NCI-H1930 (cell line): ENCODE results near the gene NDUFB8.

Experiments used
- DNase-seq, 2 experiments: peaks; one replicate each; lab custom pipeline; 2025; lab: John Stamatoyannopoulos, UW

NDUFB8 gene

GRCh38 chr10:100537475-100537874 lies 7.8 kb upstream of the NDUFB8 start:
- DNase-seq, result no peak

- peak; percentile 83 to 86 for DNase-seq
These were observed 6.2 kb upstream of the NDUFB8 start, which contains the start of gene HIF1AN for GRCh38 chr10:100535715-100536353. TSS of gene HIF1AN (plus strand) at chr10:100535943. CDS start at chr10:100535959, 16 bp downstream.

DNA sequence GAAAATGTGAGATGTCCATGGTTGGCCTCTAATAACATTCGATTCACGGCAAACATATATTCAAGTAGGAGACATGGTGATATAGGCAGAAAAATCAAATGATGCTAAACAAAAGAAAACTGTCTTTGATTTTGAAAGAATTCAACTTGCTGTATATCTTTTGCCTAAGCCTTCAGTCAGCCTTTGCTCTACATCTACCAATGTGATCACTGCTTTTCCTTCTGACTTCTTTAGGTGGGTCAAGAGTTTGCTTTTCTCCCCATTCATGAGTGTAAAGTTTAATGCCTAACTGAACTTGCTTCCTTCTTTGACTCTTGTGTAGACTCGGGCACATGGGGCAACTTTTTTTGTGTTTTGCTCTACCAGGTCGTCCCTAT lies 5.7 kb upstream of the NDUFB8 start:
- no peak for DNase-seq

GRCh38 chr10:100534726-100535125 lies 5.1 kb upstream of the NDUFB8 start:
- no peak for DNase-seq

- DNase-seq, result no peak
These were observed 2.1 kb upstream of the NDUFB8 start for GRCh38 chr10:100531761-100532160.

GRCh38 chr10:100528921-100529474 lies 673 bp downstream of the NDUFB8 start:
- no peak for DNase-seq

DNA sequence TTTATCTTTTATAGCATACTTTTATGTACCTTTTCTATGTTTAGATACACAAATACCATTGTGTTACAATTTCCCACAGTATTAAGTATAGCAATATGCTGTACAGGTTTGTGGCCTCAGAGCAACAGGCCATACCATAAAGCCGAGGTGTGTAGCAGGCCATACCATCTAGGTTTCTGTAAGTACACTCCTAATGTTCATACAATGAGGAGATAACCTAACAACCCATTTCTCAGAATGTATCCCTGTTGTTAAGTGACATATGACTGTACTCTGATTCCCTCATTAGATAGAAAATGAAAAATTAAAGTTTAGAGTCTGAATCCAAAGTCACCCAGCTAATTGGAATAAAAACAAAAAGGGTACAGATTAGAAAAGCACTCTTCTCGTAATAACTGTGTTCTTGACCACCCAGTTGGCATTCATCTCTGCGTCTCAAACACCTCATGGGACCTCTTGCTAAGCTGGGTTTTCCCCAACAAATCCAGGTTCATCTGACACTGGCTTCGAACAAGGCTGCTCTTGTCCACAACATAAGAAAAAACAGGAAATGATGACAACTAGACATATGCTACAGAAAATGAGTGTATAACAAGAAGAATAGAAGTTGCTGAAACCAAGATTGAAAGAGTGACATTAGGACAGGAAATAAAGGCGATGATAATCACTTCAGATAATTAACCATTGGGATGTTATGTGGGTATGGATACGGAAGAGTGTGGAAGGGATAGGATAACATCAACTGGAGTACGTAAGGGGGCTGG lies 1.4 kb downstream of the NDUFB8 start:
- DNase-seq, result no peak

DNA sequence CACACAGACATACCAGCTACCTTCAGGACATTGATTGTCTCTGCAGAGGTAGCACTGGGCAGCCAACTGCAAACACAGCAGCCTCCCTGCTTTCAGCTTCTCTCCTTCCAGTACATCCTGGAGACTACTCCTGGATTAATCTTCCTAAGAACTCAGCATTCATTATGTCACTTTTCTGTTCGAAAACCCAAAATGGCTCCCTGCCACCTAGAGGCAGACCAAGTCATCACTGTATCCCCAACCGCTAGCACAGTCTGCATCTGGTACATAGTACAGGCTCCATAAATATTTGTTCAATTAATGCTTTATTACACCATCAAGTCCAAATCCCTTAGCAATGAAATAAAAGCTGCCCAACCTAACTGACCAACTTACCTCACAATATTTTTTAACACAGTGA lies 5.0 kb downstream of the NDUFB8 start:
- no peak for DNase-seq

DNA sequence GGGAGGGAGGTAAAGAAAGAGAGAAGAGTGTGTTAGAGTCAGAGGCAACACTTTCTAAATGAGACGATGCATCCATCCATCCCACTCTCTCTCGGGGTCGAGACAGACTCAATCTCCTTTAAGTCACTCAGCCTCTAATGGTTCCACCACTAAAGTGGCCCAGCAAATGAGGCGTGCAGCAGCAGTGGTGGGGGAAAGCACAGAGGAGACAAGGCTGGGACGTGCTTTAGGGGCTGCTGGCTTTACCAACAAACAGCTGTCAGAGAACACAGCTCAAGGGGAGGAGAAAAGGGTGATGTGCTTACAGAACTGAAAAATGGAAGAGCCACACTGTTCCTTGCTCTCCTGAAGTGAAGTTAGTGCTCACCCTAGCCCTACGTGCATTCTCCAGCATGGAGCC lies 5.5 kb downstream of the NDUFB8 start:
- DNase-seq, result no peak

- no peak for DNase-seq
These were observed 6.7 kb downstream of the NDUFB8 start for GRCh38 chr10:100522945-100523344.

DNA sequence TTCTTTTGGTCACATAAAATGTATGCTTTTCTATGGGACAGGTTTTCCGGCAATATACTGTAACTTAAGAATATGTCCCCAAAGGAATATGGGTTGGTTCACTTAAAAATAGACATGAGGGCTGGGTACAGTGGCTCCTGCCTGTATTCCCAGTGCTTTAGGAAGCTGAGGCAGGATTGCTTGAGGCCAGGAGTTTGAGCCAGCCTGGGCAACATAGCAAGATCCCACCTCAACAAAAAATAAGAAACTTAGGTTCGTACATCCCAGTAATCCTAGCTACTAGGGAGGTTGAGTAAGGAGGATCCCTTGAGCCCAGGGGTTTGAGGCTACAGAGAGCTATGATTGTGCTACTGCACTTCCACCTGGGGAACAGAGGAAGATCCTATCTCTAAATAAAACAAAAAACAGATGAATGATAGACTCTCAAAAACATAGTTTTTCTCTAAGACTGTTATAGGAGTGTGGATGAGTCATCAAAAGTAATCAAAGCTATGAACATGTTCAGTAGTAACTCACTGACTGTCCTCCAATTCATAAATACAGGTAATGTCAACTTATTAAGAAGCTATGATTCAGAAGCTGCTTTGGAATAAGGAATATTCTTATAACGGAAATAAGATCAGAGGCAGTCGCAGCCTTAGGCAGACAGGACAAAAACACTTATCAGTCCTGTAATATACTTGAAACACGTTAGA lies 7.4 kb downstream of the NDUFB8 start:
- DNase-seq, result no peak

DNA sequence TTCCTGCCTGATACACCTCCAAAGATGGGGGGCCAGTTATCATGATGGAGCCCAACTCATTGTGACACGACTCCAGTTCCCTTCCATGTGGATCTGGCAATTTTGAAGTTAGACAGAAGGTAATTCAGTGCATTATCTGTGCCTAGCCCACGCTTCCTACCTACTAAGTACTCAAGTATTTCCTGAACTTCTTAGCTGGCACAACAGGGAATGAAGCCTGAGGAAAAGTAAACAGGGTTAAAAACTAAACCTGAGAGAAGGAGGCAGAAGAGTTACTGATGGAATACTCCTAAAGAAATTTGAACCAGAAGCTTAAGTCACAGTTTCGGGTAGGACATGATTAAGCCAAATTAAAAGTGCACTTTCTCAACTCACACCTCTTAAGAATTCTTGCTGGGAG lies 8.9 kb downstream of the NDUFB8 start:
- no peak for DNase-seq

- DNase-seq, result peak in 1 of 2 experiments; percentile 41
These were observed 10.2 kb downstream of the NDUFB8 start, which contains the start of gene SEC31B for GRCh38 chr10:100519311-100520051. TSS of gene SEC31B (minus strand) at chr10:100519861. CDS start at chr10:100516952, 2,909 bp downstream.

- DNase-seq, result peak in 1 of 2 experiments; percentile 20
These were observed 10.9 kb downstream of the NDUFB8 start for GRCh38 chr10:100518761-100519241.

DNA sequence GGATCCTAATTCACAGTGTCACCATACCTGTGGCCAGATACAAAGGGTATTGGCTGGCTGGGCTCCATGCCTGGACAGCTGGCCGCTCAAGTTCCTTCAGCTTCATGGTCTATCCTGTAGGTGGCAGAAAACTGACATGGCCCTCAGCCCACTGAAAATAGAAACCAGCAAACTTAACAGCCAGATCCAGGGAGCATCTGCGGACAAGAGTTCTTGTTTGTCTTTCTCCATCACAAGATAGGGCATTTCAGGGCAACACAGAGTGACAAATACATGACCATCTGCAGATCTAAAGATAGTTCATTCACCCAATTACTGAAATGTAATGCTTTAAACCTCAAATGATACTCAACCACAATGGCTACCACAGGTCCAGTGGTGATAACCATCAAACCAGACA lies 12.8 kb downstream of the NDUFB8 start:
- peak in 1 of 2 experiments; percentile 2 for DNase-seq

GRCh38 chr10:100515612-100516011 lies 14.1 kb downstream of the NDUFB8 start:
- no peak for DNase-seq

DNA sequence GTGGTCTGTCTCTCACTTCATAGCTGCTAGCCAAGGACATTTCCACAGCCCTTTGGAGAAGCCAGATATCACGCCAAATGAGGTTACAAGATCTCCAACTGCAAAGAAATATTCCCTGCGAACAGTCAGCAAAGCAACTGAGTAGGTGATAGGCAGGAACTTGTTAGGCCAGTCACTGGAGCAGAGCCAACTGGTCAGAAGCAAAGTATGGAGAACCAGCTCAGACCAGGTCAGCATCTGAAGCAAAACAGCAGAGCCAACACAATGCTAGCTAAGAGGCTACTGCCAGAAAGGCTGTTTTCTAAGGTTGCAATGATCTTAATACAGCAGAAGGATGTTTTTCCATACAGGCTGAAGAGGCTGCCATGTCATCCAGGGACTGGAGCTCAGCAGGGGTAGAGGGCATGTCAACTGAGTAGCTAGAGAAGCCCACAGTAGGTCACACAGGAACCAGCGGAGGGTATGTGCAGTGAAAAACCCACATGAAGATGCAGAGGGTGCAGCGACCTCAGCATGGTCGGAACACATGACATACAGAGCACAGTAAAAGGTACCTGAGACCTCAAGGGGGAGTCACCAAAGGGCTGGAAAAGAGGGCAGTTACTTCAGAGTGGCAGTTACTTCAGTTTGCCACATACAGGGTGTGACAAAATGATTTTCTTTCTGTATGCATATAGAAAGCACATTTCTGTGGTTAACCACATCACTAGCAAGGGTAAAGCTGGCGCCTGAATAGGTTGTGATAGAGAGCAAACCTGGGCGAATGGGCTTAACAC lies 18.9 kb downstream of the NDUFB8 start:
- no peak for DNase-seq

DNA sequence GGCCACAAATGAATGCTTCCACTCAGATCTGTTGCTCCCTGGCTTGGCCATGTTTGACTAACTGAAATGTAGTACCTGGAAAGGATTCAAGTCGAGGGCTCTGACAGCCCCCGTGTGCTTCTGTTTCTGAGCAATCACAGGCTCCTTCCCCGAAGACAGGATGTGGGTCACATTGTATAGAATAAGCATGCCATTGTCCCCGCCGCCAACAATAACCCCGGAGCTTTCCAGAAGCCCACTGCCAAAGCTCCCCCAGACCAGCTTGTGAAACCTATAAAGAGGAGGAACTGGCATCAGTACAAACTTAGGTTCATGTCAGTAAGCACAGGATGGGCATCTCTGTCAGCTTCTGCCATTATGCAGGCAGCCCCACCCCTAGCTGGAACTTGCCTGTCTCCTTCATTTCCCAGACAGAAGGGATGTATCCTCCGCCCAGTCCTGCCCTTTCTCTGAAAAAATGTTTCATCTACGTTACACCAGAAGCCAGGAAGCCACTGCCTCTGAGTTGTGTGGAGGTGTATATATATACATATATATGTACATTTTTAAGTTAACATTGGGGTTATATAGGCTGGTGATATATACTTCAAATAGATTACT lies 20.3 kb downstream of the NDUFB8 start:
- no peak for DNase-seq

GRCh38 chr10:100508691-100509150 lies 20.9 kb downstream of the NDUFB8 start:
- peak in 1 of 2 experiments; percentile 17 for DNase-seq

DNA sequence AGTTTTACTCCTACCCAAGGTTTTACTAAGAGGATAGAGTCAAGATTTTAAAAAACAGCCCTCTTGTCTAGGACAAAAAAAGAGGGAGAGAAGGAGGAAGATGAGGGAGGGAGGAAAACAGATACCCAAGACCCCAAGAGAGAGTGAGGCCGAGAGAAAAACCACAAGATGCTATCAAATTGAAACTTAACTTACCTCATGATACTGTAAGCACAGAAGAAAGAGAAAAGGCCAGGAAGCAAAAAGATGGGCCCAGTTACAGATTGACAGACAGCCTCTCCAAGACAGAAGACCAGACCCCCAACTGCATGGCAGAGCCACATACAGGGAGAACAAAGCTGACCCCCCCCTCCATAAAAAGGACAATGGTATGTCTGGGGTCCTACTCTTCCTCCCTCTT lies 21.4 kb downstream of the NDUFB8 start:
- DNase-seq, result no peak
